Lung microvascular endothelial cell (primary cell): ENCODE measurements around the gene PRR3. TPM values are rescaled to one million over a fixed set of nuclear protein-coding genes. Genes with fewer than 3 reads are reported as not detected.

Experiments
- DNase-seq, 2 donors: peaks; one replicate each; pipeline versions ENCODE4 v3.0.0 to v3.0.0-alpha.2; 2010; ENCODE audit warnings: low read depth in 2 of 2
- total RNA-seq: library from RNA; depleted of rRNA; stranded (reverse); fragments of >200 nt; gene quantifications from 2 replicates; pipeline ENCODE4 v1.2.1, GENCODE V29; 2014

Gene PRR3
- total RNA-seq, 1 donor from 2014 or later, result 2.2 TPM

DNA sequence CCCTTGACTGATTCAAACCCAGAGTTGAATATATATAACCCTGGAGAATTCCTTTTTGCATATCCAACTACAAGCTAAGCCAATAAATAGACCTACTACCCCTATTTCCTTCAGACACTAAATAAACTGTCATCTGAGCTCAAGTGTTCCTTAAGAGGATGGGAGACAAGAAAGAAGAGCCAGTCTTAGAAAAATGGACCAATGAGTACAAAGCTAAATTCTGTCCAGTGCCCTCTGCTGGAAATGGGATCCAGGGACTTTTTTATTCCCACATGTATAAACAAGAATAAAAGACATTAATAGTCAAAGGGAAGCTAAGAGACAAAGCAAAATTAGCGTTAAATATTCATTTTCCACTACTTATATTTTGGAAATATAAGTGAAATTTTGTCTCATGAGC, 55.1 kb downstream of the PRR3 start:
- peak; percentile 38 to 52 for DNase-seq

DNA sequence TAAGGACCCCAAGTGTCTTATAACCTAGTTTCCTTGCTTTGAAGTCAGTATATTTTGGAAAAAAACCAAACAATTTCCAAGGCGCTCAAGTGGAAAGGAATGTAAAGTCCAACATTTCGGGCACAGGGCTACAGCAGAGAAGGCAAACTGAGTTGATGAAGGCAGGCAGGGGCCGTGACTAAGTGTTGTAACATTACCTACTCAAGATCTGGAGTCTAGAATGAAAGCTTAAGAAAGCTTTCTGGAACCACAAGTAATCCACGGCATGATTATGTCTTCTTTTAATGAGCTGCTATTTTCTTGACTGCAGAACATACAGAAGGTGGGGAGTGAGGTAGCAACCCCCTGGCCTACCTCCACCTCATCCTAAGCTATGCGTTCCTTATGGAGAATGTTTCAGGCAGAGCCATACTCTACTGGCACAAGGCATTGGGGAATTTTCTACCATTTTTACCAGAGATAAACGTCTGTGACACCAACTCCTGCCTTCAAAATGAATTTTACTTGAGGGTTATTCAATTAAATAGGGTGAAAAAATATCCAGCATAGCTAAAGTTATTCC, 55.7 kb downstream of the PRR3 start:
- no peak for DNase-seq

Other genes with a start within 250 kb of the PRR3 start
- 7.6 and 10.1 TPM in 2 replicates for gene TRIM39, start 230.4 kb upstream of the PRR3 start, total RNA-seq
- 16.1 and 20.8 TPM in 2 replicates for gene RPP21, start 212.1 kb upstream of the PRR3 start, total RNA-seq
- gene HLA-E, start 67.8 kb upstream of the PRR3 start, total RNA-seq, result 440 and 959 TPM in 2 replicates
- gene GNL1, start 806 bp upstream of the PRR3 start, total RNA-seq, result 31.8 and 41.1 TPM in 2 replicates
- gene ABCF1, start 14.1 kb downstream of the PRR3 start, total RNA-seq, result 24.6 and 41.9 TPM in 2 replicates
- 7.0 and 12.5 TPM in 2 replicates for gene PPP1R10, start 59.9 kb downstream of the PRR3 start, total RNA-seq
- 38.1 and 55.8 TPM in 2 replicates for gene MRPS18B, start 60.5 kb downstream of the PRR3 start, total RNA-seq
- gene ATAT1, start 69.6 kb downstream of the PRR3 start, total RNA-seq, result 2.2 and 5.0 TPM in 2 replicates
- 3.1 and 5.6 TPM in 2 replicates for gene C6orf136, start 89.8 kb downstream of the PRR3 start, total RNA-seq
- gene DHX16, start 115.7 kb downstream of the PRR3 start, total RNA-seq, result 25.1 and 32.5 TPM in 2 replicates
- 31.5 and 33.6 TPM in 2 replicates for gene PPP1R18, start 129.3 kb downstream of the PRR3 start, total RNA-seq
- 1.6 and 2.2 TPM in 2 replicates for gene NRM, start 133.7 kb downstream of the PRR3 start, total RNA-seq
- gene MDC1, start 160.0 kb downstream of the PRR3 start, total RNA-seq, result 3.0 and 4.1 TPM in 2 replicates
- 267 and 311 TPM in 2 replicates for gene TUBB, start 163.1 kb downstream of the PRR3 start, total RNA-seq
- gene FLOT1, start 185.4 kb downstream of the PRR3 start, total RNA-seq, result 48.8 and 56.2 TPM in 2 replicates
- 72.6 and 148 TPM in 2 replicates for gene IER3, start 187.3 kb downstream of the PRR3 start, total RNA-seq